HEK293T (cell line): ENCODE data around the gene ABITRAM.
A peak's percentile ranks its signal among the peaks of the same experiment; 100 is the strongest.
"Not testable (repeated sequence)": the region's sequence is repeated elsewhere in the genome, so short reads cannot be mapped to it uniquely, and the experiment has no call there.

Experiments
- CTCF ChIA-PET: fragments of 350-600 bp; formaldehyde crosslinking; extraction: SDS; loops from one replicate; lab custom pipeline; 2021; ENCODE audit warnings: antibody characterized with exemption, inconsistent platforms; lab: Yijun Ruan, JAX
- POLR2A ChIA-PET: fragments of 350-600 bp; formaldehyde crosslinking; extraction: SDS; loops from one replicate; lab custom pipeline; 2020; ENCODE audit warnings: antibody characterized with exemption, inconsistent platforms; lab: Yijun Ruan, JAX
- DNase-seq: peaks from one replicate; pipeline ENCODE4 v3.0.0; 2012; ENCODE audit warnings: mixed read lengths; ENCODE audit errors: extremely low spot score
- ARNT ChIP-seq: fragments of 450-650 bp; IDR thresholded peaks from 2 replicates; pipeline ENCODE4 v1.6.1; 2017; ENCODE audit warnings: mild to moderate bottlenecking
- BHLHE40 ChIP-seq: fragments of 450-650 bp; IDR thresholded peaks from 2 replicates; pipeline ENCODE4 v1.6.1; 2016; ENCODE audit warnings: mild to moderate bottlenecking, moderate library complexity, borderline replicate concordance
- CTBP1 ChIP-seq: fragments of 450-650 bp; IDR thresholded peaks from 2 replicates; pipeline ENCODE4 v1.6.1; 2016; ENCODE audit warnings: borderline replicate concordance
- ELF4 ChIP-seq: fragments of 450-650 bp; IDR thresholded peaks from 2 replicates; pipeline ENCODE4 v1.6.1; 2017; ENCODE audit warnings: antibody characterized with exemption
- FOXA1 ChIP-seq: fragments of 450-650 bp; IDR thresholded peaks from 2 replicates; pipeline ENCODE4 v1.6.1; 2016; ENCODE audit warnings: mild to moderate bottlenecking
- FOXK2 ChIP-seq: fragments of 450-650 bp; IDR thresholded peaks from 2 replicates; pipeline ENCODE4 v1.6.1; 2016; ENCODE audit warnings: mild to moderate bottlenecking
- FOXM1 ChIP-seq: fragments of 450-650 bp; IDR thresholded peaks from 2 replicates; pipeline ENCODE4 v1.6.1; 2017; ENCODE audit warnings: mild to moderate bottlenecking, borderline replicate concordance
- HDGF ChIP-seq: fragments of 450-650 bp; IDR thresholded peaks from 2 replicates; pipeline ENCODE4 v1.6.1; 2017; ENCODE audit warnings: antibody characterized with exemption, borderline replicate concordance
- L3MBTL2 ChIP-seq: fragments of 450-650 bp; conservative IDR thresholded peaks from 2 replicates; pipeline ENCODE4 v1.6.1; 2016; ENCODE audit warnings: mild to moderate bottlenecking
- LEF1 ChIP-seq: fragments of 450-650 bp; IDR thresholded peaks from 2 replicates; pipeline ENCODE4 v1.6.1; 2017; ENCODE audit warnings: mild to moderate bottlenecking, borderline replicate concordance
- NFRKB ChIP-seq: fragments of 450-650 bp; IDR thresholded peaks from 2 replicates; pipeline ENCODE4 v1.6.1; 2016; ENCODE audit warnings: mild to moderate bottlenecking, moderate library complexity
- PKNOX1 ChIP-seq: fragments of 450-650 bp; IDR thresholded peaks from 2 replicates; pipeline ENCODE4 v1.6.1; 2016
- SP1 ChIP-seq: fragments of 450-650 bp; IDR thresholded peaks from 2 replicates; pipeline ENCODE4 v1.6.1; 2017
- SUZ12 ChIP-seq: fragments of 450-650 bp; IDR thresholded peaks from 2 replicates; pipeline ENCODE4 v1.6.1; 2016; ENCODE audit warnings: mild to moderate bottlenecking
- TARDBP ChIP-seq: fragments of 450-650 bp; IDR thresholded peaks from 2 replicates; pipeline ENCODE4 v1.6.1; 2016
- ZNF384 ChIP-seq: fragments of 450-650 bp; IDR thresholded peaks from 2 replicates; pipeline ENCODE4 v1.6.1; 2016

Gene ABITRAM

GRCh38 chr9:108913391-108913790 lies 20.8 kb upstream of the ABITRAM start:
- ChIA-PET CTCF (no interaction called here), POLR2A (no interaction called here)
- no peak for DNase-seq
- TF ChIP-seq FOXK2: no peak

- TF ChIP-seq ARNT: no peak
- ChIA-PET CTCF (no interaction called here), POLR2A (no interaction called here)
- no peak for DNase-seq
Measured at GRCh38 chr9:108919517-108919916, 14.7 kb upstream of the ABITRAM start.

GRCh38 chr9:108920401-108920800 lies 13.8 kb upstream of the ABITRAM start:
- CTCF ChIA-PET, DNase-seq, POLR2A ChIA-PET: not testable (repeated sequence)

- ChIA-PET CTCF (interaction anchor here (0.6 kb wide), 1 partner anchor 386 kb away, joined by 5 read pairs; no protein-coding TSS in a partner anchor), POLR2A (no interaction called here)
- TF ChIP-seq TARDBP (no peak), FOXM1 (no peak)
- DNase-seq: no peak
Measured at GRCh38 chr9:108921200-108921599, 13.0 kb upstream of the ABITRAM start.

- DNase-seq: no peak
- no peak for TF ChIP-seq PKNOX1
- TF ChIP-seq FOXM1: no peak
- no peak for TF ChIP-seq L3MBTL2
- TF ChIP-seq NFRKB: no peak
- no peak for TF ChIP-seq TARDBP
- TF ChIP-seq CTBP1: no peak
- TF ChIP-seq ARNT: no peak
- no peak for TF ChIP-seq LEF1
- TF ChIP-seq FOXA1: no peak
- no peak for TF ChIP-seq SP1
- no peak for TF ChIP-seq BHLHE40
- no peak for TF ChIP-seq FOXK2
- TF ChIP-seq HDGF: no peak
- POLR2A ChIA-PET: no interaction called here
- CTCF ChIA-PET: no interaction called here
Measured at GRCh38 chr9:108924466-108924865, 9.7 kb upstream of the ABITRAM start.

GRCh38 chr9:108928386-108928785 lies 5.8 kb upstream of the ABITRAM start:
- ChIA-PET CTCF (no interaction called here), POLR2A (no interaction called here)
- no peak for TF ChIP-seq PKNOX1
- no peak for TF ChIP-seq BHLHE40
- no peak for TF ChIP-seq ELF4
- TF ChIP-seq LEF1: no peak
- no peak for TF ChIP-seq FOXA1
- TF ChIP-seq FOXK2: no peak
- no peak for TF ChIP-seq ZNF384
- TF ChIP-seq FOXM1: no peak
- TF ChIP-seq SUZ12: no peak
- TF ChIP-seq CTBP1: no peak
- TF ChIP-seq TARDBP: no peak
- TF ChIP-seq ARNT: no peak
- TF ChIP-seq L3MBTL2: no peak
- no peak for TF ChIP-seq SP1
- TF ChIP-seq NFRKB: no peak
- no peak for DNase-seq

- ChIA-PET POLR2A (no interaction called here), CTCF (no interaction called here)
- peak; percentile 37 for DNase-seq
- TF ChIP-seq FOXA1 (no peak), TARDBP (no peak), L3MBTL2 (no peak), HDGF (no peak), ZNF384 (no peak), SP1 (no peak), PKNOX1 (no peak), ARNT (no peak)
Measured at GRCh38 chr9:108933231-108933717, 926 bp upstream of the ABITRAM start.
